Measurements from ENCODE around the gene VPS51. TPM values are rescaled to one million over a fixed set of nuclear protein-coding genes. Genes with fewer than 3 reads are reported as not detected.

VPS51 gene
- total and polyA plus RNA-seq, 2 of the 13 experiments (the other 11 are each of a cell fraction or from before 2014, with no cell fraction given), result 76.3 to 90.6 TPM

DNA sequence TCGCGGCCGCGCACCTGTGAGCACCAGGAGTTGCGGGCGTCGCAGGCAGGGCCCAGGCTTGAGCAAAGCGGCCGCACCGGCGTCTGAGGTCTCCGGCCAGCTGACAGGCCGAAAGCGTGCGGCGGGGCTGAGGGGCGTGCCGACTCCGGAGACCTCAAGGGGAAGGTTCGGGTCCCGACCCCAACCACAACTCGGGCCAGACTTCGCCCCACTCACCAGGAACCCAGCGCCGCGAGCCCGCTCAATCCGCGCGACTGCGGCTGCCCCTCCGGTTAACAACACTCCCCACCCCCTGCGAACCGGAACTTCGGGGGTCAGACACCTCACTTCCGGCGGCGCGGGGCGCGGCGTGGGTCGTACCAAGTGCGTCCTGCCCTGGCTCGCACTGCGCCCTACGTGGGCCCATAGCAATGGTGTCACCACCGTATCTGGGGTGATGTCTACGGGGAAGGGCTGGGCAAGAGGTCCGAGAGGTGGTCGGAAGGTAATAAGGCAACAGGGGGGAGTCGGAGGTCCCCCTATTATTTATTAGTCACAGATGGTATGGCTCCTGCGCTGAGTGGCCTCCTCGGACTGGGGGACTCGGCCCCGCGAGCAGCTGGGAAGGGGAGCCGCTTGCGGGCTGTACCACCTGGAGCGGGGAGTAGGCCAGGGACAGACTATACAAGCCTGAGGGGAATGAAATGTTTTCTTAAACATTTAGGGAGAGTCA lies 38.4 kb downstream of the VPS51 start, which contains the start of gene SYVN1 (continued):
- TF ChIP-seq NONO (IDR thresholded peaks at IDR 0.05) (no peak), NONO (CRISPR knock-in tag; conservative IDR thresholded peaks at IDR 0.05) (peak; percentile 84), ZNF230 (CRISPR knock-in tag; IDR thresholded peaks at IDR 0.05) (peak; percentile 77; the same call in 1 of the 2 replicates), HOXA9 (CRISPR knock-in tag; IDR thresholded peaks at IDR 0.05; ENCODE audit: borderline replicate concordance) (no peak; the same call in 1 of the 2 replicates), MEIS2 (CRISPR knock-in tag; IDR thresholded peaks at IDR 0.05) (peak; percentile 35), SETDB1 (CRISPR knock-in tag; IDR thresholded peaks at IDR 0.05; ENCODE audit: borderline replicate concordance) (no peak), RFX5 (IDR thresholded peaks at IDR 0.05; ENCODE audit: low read depth, low read length) (peak; percentile 35; the same call in 1 of the 2 replicates), ZNF350 (CRISPR knock-in tag; IDR thresholded peaks at IDR 0.05; ENCODE audit: borderline replicate concordance, low read depth) (0 out of 2 replicates have a peak, but pooled peaks have one; percentile 8), MIER3 (CRISPR knock-in tag; IDR thresholded peaks at IDR 0.05; ENCODE audit: borderline replicate concordance) (peak; percentile 16; the same call in 1 of the 2 replicates), NFKB2 (CRISPR knock-in tag; IDR thresholded peaks at IDR 0.05; ENCODE audit: borderline replicate concordance) (peak; percentile 52; the same call in 1 of the 2 replicates), RFX3 (CRISPR knock-in tag; IDR thresholded peaks at IDR 0.05) (no peak), TSC22D2 (CRISPR knock-in tag; IDR thresholded peaks at IDR 0.05; ENCODE audit: borderline replicate concordance) (no peak; the same call in 1 of the 2 replicates), ZNF772 (CRISPR knock-in tag; IDR thresholded peaks at IDR 0.05) (peak; percentile 86; the same call in 1 of the 2 replicates), ZNF629 (CRISPR knock-in tag; conservative IDR thresholded peaks at IDR 0.05) (0 out of 2 replicates have a peak, but pooled peaks have one; percentile 16), RARA (CRISPR knock-in tag; IDR thresholded peaks at IDR 0.05) (no peak), ZNF737 (CRISPR knock-in tag; IDR thresholded peaks at IDR 0.05; ENCODE audit: borderline replicate concordance) (0 out of 2 replicates have a peak, but pooled peaks have one; percentile 50)
- TF ChIP-seq, protein P1, sequence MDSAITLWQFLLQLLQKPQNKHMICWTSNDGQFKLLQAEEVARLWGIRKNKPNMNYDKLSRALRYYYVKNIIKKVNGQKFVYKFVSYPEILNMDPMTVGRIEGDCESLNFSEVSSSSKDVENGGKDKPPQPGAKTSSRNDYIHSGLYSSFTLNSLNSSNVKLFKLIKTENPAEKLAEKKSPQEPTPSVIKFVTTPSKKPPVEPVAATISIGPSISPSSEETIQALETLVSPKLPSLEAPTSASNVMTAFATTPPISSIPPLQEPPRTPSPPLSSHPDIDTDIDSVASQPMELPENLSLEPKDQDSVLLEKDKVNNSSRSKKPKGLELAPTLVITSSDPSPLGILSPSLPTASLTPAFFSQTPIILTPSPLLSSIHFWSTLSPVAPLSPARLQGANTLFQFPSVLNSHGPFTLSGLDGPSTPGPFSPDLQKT (CRISPR knock-in tag; IDR thresholded peaks at IDR 0.05; ENCODE audit: borderline replicate concordance), result 0 out of 2 replicates have a peak, but pooled peaks have one; percentile 70
- TF ChIP-seq, protein P2, sequence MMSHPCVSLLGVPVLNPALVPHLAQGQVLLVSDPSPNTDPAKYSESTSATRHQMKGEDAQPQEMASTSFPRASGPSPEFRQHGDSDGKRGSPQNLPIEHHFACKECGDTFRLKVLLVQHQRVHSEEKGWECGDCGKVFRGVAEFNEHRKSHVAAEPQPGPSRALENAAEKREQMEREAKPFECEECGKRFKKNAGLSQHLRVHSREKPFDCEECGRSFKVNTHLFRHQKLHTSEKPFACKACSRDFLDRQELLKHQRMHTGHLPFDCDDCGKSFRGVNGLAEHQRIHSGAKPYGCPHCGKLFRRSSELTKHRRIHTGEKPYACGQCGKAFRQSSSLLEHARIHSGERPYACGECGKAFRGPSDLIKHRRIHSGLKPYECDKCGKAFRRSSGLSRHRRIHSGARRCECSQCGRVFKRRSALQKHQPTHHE (CRISPR knock-in tag; IDR thresholded peaks at IDR 0.05; ENCODE audit: borderline replicate concordance), result peak; percentile 53; the same call in 1 of the 2 replicates
- TF ChIP-seq, protein P3, sequence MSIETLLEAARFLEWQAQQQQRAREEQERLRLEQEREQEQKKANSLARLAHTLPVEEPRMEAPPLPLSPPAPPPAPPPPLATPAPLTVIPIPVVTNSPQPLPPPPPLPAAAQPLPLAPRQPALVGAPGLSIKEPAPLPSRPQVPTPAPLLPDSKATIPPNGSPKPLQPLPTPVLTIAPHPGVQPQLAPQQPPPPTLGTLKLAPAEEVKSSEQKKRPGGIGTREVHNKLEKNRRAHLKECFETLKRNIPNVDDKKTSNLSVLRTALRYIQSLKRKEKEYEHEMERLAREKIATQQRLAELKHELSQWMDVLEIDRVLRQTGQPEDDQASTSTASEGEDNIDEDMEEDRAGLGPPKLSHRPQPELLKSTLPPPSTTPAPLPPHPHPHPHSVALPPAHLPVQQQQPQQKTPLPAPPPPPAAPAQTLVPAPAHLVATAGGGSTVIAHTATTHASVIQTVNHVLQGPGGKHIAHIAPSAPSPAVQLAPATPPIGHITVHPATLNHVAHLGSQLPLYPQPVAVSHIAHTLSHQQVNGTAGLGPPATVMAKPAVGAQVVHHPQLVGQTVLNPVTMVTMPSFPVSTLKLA (IDR thresholded peaks at IDR 0.05), result peak; percentile 53; the same call in 1 of the 2 replicates
- TF ChIP-seq, protein P4, sequence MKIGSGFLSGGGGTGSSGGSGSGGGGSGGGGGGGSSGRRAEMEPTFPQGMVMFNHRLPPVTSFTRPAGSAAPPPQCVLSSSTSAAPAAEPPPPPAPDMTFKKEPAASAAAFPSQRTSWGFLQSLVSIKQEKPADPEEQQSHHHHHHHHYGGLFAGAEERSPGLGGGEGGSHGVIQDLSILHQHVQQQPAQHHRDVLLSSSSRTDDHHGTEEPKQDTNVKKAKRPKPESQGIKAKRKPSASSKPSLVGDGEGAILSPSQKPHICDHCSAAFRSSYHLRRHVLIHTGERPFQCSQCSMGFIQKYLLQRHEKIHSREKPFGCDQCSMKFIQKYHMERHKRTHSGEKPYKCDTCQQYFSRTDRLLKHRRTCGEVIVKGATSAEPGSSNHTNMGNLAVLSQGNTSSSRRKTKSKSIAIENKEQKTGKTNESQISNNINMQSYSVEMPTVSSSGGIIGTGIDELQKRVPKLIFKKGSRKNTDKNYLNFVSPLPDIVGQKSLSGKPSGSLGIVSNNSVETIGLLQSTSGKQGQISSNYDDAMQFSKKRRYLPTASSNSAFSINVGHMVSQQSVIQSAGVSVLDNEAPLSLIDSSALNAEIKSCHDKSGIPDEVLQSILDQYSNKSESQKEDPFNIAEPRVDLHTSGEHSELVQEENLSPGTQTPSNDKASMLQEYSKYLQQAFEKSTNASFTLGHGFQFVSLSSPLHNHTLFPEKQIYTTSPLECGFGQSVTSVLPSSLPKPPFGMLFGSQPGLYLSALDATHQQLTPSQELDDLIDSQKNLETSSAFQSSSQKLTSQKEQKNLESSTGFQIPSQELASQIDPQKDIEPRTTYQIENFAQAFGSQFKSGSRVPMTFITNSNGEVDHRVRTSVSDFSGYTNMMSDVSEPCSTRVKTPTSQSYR (CRISPR knock-in tag; IDR thresholded peaks at IDR 0.05; ENCODE audit: borderline replicate concordance), result peak; percentile 72; the same call in 1 of the 2 replicates
